GM12878 (cell line): ENCODE results near the gene NANOG. TPM values are rescaled to one million over a fixed set of nuclear protein-coding genes. Genes with fewer than 3 reads are reported as not detected.
"Not testable (repeated sequence)": the region's sequence is repeated elsewhere in the genome, so short reads cannot be mapped to it uniquely, and the experiment has no call there.

Source experiments
- ATAC-seq: fragments of 200-7000 bp; cut with Tn5 transposase; 3 replicates; pipeline ENCODE4 v1.9.1; 2020; ENCODE audit warnings: mild to moderate bottlenecking, moderate library complexity
- BruUV-seq: library from RNA; stranded (reverse); fragments of 400-500 nt; replicated peaks from 2 replicates; lab custom pipeline; 2021; lab: Mats Ljungman, UMichigan
- CTCF ChIA-PET: fragments of 300-600 bp; sonication (Branson Sonifier 250); formaldehyde crosslinking; extraction: SDS; loops from one replicate; lab custom pipeline; 2021; ENCODE audit warnings: inconsistent platforms; lab: Yijun Ruan, JAX
- POLR2A ChIA-PET: fragments of 350-600 bp; formaldehyde crosslinking; extraction: SDS; loops from one replicate; lab custom pipeline; 2021; ENCODE audit warnings: inconsistent platforms; lab: Charles Lee
- RAD21 ChIA-PET: fragments of 300-600 bp; sonication (Branson Sonifier 250); formaldehyde crosslinking; loops from one replicate; lab custom pipeline; 2023; ENCODE audit warnings: antibody characterized with exemption; ENCODE audit not compliant: unreplicated experiment; lab: Charles Lee
- SMC1A ChIA-PET: fragments of 300-600 bp; sonication (Branson Sonifier 250); formaldehyde crosslinking; loops from one replicate; lab custom pipeline; 2023; ENCODE audit not compliant: unreplicated experiment, uncharacterized antibody; lab: Charles Lee
- DNase-seq: peaks from one replicate; pipeline ENCODE4 v3.0.0-alpha.2; 2011; ENCODE audit warnings: low read depth, low spot score
- FAIRE-seq: peaks from 3 replicates; lab custom pipeline; 2011; peaks lifted over from hg19 to GRCh38; lab: Jason Lieb, UNC
- H2AFZ ChIP-seq: 2 replicates; pipeline ENCODE4 v1.6.0; 2011; ENCODE audit warnings: low read depth, low read length, control low read depth; ENCODE audit not compliant: control insufficient read depth
- H3K27ac ChIP-seq: 2 replicates; pipeline ENCODE4 v1.5.1; 2011; ENCODE audit warnings: control low read depth; ENCODE audit not compliant: control insufficient read depth, insufficient read depth
- H3K27me3 ChIP-seq, 2 experiments: replicated peaks in 1 of 2; 2 replicates each; pipeline versions ENCODE4 v1.6.0 to v1.6.1; 2011; ENCODE audit warnings: low read length in 1 of 2; ENCODE audit not compliant: control insufficient read depth in 2 of 2, insufficient read depth in 2 of 2
- H3K36me3 ChIP-seq, 2 experiments: 2 replicates each; pipeline ENCODE4 v1.5.1; 2011; ENCODE audit warnings: low read length in 1 of 2; ENCODE audit not compliant: control insufficient read depth in 2 of 2, insufficient read depth in 2 of 2
- H3K4me1 ChIP-seq: 2 replicates; pipeline ENCODE4 v1.6.1; 2011; ENCODE audit warnings: mild to moderate bottlenecking, low read length, moderate library complexity, mixed read lengths; ENCODE audit not compliant: control insufficient read depth, insufficient read depth
- H3K4me2 ChIP-seq: 2 replicates; pipeline ENCODE4 v1.6.0; 2011; ENCODE audit warnings: control low read depth; ENCODE audit not compliant: control insufficient read depth, insufficient read depth
- H3K4me3 ChIP-seq: fragments of 200-600 bp; sonication (generic); 2 replicates; pipeline ENCODE4 v1.5.1; 2016
- H3K79me2 ChIP-seq: 2 replicates; pipeline ENCODE4 v1.6.0; 2011; ENCODE audit warnings: low read length; ENCODE audit not compliant: control insufficient read depth, insufficient read depth
- H3K9ac ChIP-seq: 2 replicates; pipeline ENCODE4 v1.8.0; 2011; ENCODE audit warnings: low read length, control low read depth, mixed read lengths; ENCODE audit not compliant: control insufficient read depth, insufficient read depth
- H3K9me3 ChIP-seq: replicated peaks from 3 replicates; pipeline ENCODE4 v1.5.1; 2011; ENCODE audit warnings: mild to moderate bottlenecking, low read length; ENCODE audit not compliant: control insufficient read depth, insufficient read depth
- H4K20me1 ChIP-seq: 2 replicates; pipeline ENCODE4 v1.6.0; 2011; ENCODE audit not compliant: control insufficient read depth, insufficient read depth
- CEBPB ChIP-seq, 2 experiments: fragments of 150-350 bp in 1 of 2; IDR thresholded peaks; 2 replicates each; pipeline ENCODE4 v1.6.1; 2012 to 2014; ENCODE audit warnings: low read depth in 2 of 2, low read length in 2 of 2, borderline replicate concordance in 1 of 2, inconsistent platforms in 1 of 2
- HCFC1 ChIP-seq: fragments of 150-350 bp; IDR thresholded peaks from 2 replicates; pipeline ENCODE4 v1.6.1; 2014; ENCODE audit warnings: low read length
- NKRF ChIP-seq: fragments of 450-650 bp; conservative IDR thresholded peaks from 2 replicates; pipeline ENCODE4 v1.6.1; 2017; ENCODE audit warnings: mild to moderate bottlenecking, moderate library complexity
- RB1 ChIP-seq: fragments of 450-650 bp; formaldehyde crosslinking; IDR thresholded peaks from 2 replicates; pipeline ENCODE4 v1.6.1; 2017; ENCODE audit warnings: mild to moderate bottlenecking, borderline replicate concordance
- SMC3 ChIP-seq: IDR thresholded peaks from 2 replicates; pipeline ENCODE4 v1.6.1; 2011; ENCODE audit warnings: low read length, improper control_type of control experiment, borderline replicate concordance
- STAT1 ChIP-seq: fragments of 450-650 bp; conservative IDR thresholded peaks from 2 replicates; pipeline ENCODE4 v1.6.1; 2014; ENCODE audit warnings: antibody characterized with exemption, mild to moderate bottlenecking
- STAT3 ChIP-seq: IDR thresholded peaks from 2 replicates; pipeline ENCODE4 v1.6.1; 2011; ENCODE audit warnings: low read depth, low read length, improper control_type of control experiment
- TAF1 ChIP-seq: IDR thresholded peaks from 2 replicates; pipeline ENCODE4 v1.6.1; 2011; ENCODE audit warnings: mild to moderate bottlenecking, low read depth, low read length, borderline replicate concordance
- TCF3 ChIP-seq: IDR thresholded peaks from 2 replicates; pipeline ENCODE4 v1.6.1; 2012; ENCODE audit warnings: low read depth, mild to moderate bottlenecking, low read length, borderline replicate concordance; ENCODE audit not compliant: insufficient read depth
- ZNF592 ChIP-seq: fragments of 450-650 bp; IDR thresholded peaks from 2 replicates; pipeline ENCODE4 v1.6.1; 2017; ENCODE audit warnings: mild to moderate bottlenecking, moderate library complexity
- WGBS: methylation state at CpG from one replicate; pipeline ENCODE4 v1.1.6; 2016; ENCODE audit warnings: low lambda C conversion rate; ENCODE audit not compliant: insufficient replicate concordance, insufficient coverage; ENCODE audit errors: missing lambda C conversion rate; 5-methylcytosine and 5-hydroxymethylcytosine counted together
- in situ Hi-C: fragments of 300-500 bp; cut with MboI; formaldehyde crosslinking; loops from 9 replicates; pipeline ENCODE4 v1.14.3; 2018; ENCODE audit warnings: mixed read lengths
- intact Hi-C: fragments of 100-400 bp; cut with micrococcal nuclease; formaldehyde crosslinking; loops from one replicate; pipeline ENCODE4 v1.14.2; 2022; ENCODE audit not compliant: unreplicated experiment
- polyA plus RNA-seq, 11 experiments: library from polyadenylated mRNA; depleted of rRNA in 4 of 11; unstranded in 6 of 11; stranded (reverse) in 5 of 11; fragments of >200 nt; fragmentation: Nextera tagmentation in 4 of 11; fragmentation: Illumina TruSeq in 1 of 11; extraction: Ambion mirVana in 4 of 11; extraction: Trizol in 1 of 11; gene quantifications; 1 replicate in 1 of 11; 2 replicates in 10 of 11; pipeline versions ENCODE4 v1.2.1 to v1.2.3, GENCODE V29; 2011 to 2016; ENCODE audit warnings: inconsistent platforms in 2 of 11, missing spikeins in 2 of 11, low read depth in 1 of 11
- total RNA-seq, 4 experiments: library from RNA; depleted of rRNA in 3 of 4; stranded (reverse); fragments of >200 nt in 3 of 4; fragmentation: Illumina TruSeq in 1 of 4; extraction: Trizol in 1 of 4; gene quantifications; 2 replicates each; pipeline versions ENCODE4 v1.2.1 to v1.2.3, GENCODE V29; 2013 to 2021

Gene NANOG
- total and polyA plus RNA-seq, 10 of the 15 experiments (the other 5 are each of a cell fraction or from before 2014, with no cell fraction given) = 0.51 TPM; not detected in 9

- H3K27ac ChIP-seq = no peak overlapping the region
- no peak overlapping the region for H2AFZ ChIP-seq
- H3K4me2 ChIP-seq = no peak overlapping the region
- ATAC-seq (no peak), DNase-seq (no peak)
- H4K20me1 ChIP-seq = no peaks in the 10 kb centered on the region
- intact Hi-C loops = no loop called here
- H3K79me2 ChIP-seq = no peaks in the 10 kb centered on the region
- H3K4me1 ChIP-seq = no peaks in the 10 kb centered on the region
- H3K27me3 ChIP-seq = no peaks in the 10 kb centered on the region; a peak in 1 of 4 replicates
- no TSS peak for BruUV-seq
- RAD21 ChIA-PET = no interaction called here
- H3K9me3 ChIP-seq = no peaks in the 10 kb centered on the region
- TF ChIP-seq SMC3 = no peak
- no peak for TF ChIP-seq STAT1
- TF ChIP-seq TAF1 = no peak
- no peak for TF ChIP-seq CEBPB (IDR thresholded peaks at IDR 0.05; ENCODE audit: borderline replicate concordance in 1 of 2, low read depth in 2 of 2, low read length in 2 of 2)
- no peak for TF ChIP-seq RB1
- TF ChIP-seq NKRF = no peak
- TF ChIP-seq STAT3 = no peak
- TF ChIP-seq ZNF592 = no peak
- TF ChIP-seq TCF3 = no peak
- no peak for TF ChIP-seq HCFC1
- TF ChIP-seq, all 136 proteins: peak for 0
- no peak overlapping the region for H3K9ac ChIP-seq
- H3K4me3 ChIP-seq = no peak overlapping the region
- ChIA-PET SMC1A (no interaction called here), POLR2A (no interaction called here), CTCF (interaction anchor here (1.8 kb wide), 1 partner anchor 8 kb away, joined by 4 read pairs; no protein-coding TSS in a partner anchor)
- in situ Hi-C loops = no loop called here
- no peak for FAIRE-seq
- H3K36me3 ChIP-seq = no peaks in the 10 kb centered on the region
- 24% methylated on average over 3 of the region's 3 CpGs for WGBS
Measured at GRCh38 chr12:7793211-7793610, 4.0 kb downstream of the NANOG start.

GRCh38 chr12:7797269-7797668, 8.1 kb downstream of the NANOG start:
- H4K20me1 ChIP-seq, H2AFZ ChIP-seq, H3K4me2 ChIP-seq, H3K36me3 ChIP-seq, H3K27me3 ChIP-seq, intact Hi-C loops, FAIRE-seq, H3K27ac ChIP-seq, in situ Hi-C loops, H3K4me1 ChIP-seq, DNase-seq, RAD21 ChIA-PET, H3K79me2 ChIP-seq, CTCF ChIA-PET, ATAC-seq, H3K9me3 ChIP-seq, H3K9ac ChIP-seq, BruUV-seq, H3K4me3 ChIP-seq: not testable (repeated sequence)
- WGBS = 31% methylated on average over 7 of the region's 7 CpGs
- ChIA-PET SMC1A (interaction anchor here (1.5 kb wide), 1 partner anchor 164 kb away, joined by 3 read pairs; no protein-coding TSS in a partner anchor), POLR2A (interaction anchor here (0.6 kb wide), 1 partner anchor 32 kb away, joined by 3 read pairs; no protein-coding TSS in a partner anchor)
